NCI-H2196 treated with DMSO at 0.1 percent for 48 hours (cell line): ENCODE data around the gene CARM1.
A peak's percentile ranks its signal among the peaks of the same experiment; 100 is the strongest.
"Not testable (repeated sequence)": the region's sequence is repeated elsewhere in the genome, so short reads cannot be mapped to it uniquely, and the experiment has no call there.

Source experiments
- DNase-seq: peaks from one replicate; lab custom pipeline; 2025; ENCODE audit not compliant: unreplicated experiment; lab: John Stamatoyannopoulos, UW

CARM1 gene

DNA sequence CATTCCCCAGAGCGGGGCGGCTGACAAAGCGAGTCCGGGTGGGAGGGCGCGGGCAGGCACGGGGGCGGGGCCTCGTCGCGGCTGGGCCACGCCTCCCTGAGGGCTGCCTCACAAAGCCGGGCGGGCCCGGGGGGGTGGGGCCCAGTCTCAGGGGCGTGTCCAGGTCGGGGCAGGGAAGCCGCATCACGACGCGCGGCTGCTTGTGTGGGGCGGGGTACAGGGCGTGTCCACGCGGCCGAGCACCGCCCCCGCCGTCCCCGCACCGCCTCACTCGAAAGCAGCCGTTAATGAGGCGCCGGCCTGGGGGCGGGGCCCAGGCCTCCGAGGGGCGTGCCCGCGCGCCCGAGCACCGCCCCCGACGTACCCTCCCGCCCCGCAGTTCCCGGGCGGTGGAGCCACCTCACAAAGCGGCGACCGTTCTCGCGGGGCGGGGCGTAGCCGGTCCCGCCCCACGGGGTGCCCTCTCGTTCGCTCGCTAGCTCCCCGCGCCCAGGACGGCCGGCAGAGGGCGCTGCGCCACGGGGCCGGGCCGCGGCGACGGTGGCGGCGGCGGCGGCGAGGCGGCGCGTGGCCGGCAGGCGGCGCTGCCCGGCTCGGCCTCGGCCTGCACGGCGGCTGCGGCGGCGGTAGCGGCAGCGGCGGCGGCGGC is at the start of gene CARM1:
TSS of gene CARM1 (plus strand) at position 599 of the 649 bp plus-strand sequence. CDS start 150 bp downstream, outside the sequence.
- peak; percentile 96 for DNase-seq

DNA sequence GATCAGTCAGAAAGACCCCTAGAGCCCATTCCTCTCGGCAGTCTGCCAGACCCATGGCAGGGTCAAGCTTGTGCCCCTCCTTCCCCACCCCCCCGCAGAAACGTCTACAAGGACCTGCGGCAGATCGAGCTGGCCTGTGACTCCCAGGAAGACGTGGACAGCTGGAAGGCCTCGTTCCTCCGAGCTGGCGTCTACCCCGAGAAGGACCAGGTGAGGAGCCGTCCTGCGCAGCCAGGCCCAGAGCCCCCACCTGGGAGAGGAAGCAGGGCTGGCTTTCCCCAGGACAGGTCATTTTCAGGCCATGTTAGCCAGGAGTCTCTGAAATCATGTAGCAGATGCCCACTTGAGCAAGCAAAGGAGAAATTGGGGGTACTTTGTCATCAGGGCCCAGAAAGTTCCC is 47.7 kb upstream of the CARM1 start:
- DNase-seq, result no peak

DNA sequence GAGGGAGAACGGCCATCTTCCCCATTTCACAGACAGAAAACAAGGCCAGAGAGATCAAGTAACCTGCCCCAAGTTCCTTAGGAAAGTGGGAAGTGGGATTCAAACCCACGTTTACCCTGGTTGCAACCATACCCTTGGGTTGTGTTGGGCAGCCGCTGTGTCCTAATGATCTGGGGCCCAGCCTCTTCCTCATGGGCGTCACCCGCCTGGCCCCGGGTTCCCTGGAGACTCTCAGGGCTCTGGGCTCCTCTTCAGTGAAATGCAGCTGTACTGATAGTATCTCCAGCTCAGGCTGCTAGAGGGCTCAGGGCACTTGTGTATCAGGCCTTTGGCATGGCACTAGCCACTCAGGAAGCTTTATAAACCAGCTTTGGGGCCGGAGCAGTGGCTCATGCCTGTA is 45.1 kb upstream of the CARM1 start:
- DNase-seq, result no peak

DNA sequence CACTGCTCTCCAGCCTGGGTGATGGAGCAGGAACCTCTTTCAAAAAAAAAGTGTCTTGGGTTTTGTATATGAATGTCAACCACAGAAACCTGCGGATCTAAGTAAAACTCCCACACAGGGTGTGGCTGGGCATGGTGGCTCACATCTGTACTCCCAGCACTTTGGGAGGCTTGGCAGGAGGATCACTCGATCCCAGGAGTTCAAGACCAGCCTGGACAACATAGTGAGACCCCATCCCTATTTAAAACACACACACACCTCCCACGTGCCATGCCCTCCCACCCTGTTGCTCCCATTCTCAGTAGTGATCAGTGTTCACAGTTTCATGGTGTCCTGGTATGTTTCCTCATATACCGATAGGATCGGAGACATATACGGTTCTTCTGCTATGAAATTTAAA is 44.5 kb upstream of the CARM1 start:
- no peak for DNase-seq

DNA sequence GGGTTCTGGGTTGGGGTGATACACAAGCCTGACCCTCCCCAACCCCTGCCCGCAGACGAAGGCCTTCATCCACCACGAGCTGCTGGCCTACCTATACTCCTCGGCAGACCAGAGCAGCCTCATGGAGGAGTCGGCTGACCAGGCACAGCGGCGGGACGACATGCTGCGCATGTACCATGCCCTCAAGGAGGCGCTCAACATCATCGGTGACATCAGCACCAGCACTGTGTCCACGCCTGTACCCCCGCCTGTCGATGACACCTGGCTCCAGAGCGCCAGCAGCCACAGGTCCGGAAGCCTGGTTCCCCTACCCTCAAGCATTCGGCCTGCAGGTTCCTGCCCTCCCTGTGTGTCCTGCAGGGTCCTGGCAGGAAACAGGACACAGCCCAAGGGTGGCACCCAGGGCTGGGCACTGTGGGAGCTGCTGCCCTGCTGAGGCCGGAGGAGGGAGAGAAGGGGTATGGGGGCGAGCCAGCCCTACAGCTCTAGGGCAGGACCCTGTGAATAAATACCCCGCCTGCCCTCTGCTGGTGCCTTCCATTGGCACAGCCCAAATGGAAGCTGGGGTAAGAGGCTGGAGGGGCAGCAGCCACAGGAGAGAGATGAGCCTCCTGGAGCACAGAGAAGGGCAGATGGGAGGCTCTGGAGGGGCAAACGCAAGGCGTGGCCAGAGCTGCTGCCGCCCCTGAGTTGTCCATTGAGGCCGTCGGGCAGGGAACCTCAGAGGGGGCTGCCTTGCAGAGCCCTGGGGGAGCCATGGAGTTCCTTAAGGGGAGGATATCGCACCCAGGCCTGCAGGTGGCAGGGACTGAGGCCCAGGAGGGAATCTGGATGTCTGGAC is 42.2 kb upstream of the CARM1 start:
- no peak for DNase-seq

DNA sequence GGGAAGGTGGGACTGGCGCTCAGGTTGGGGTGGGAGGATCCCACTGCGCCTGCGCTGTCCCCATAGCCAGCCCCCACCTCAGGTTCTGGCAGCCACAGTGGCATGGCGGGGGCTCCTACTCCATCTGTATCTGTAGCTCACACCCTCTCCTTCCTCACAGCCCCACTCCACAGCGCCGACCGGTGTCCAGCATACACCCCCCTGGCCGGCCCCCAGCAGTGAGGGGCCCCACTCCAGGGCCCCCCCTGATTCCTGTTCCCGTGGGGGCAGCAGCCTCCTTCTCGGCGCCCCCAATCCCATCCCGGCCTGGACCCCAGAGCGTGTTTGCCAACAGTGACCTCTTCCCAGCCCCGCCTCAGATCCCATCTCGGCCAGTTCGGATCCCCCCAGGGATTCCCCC is 41.4 kb upstream of the CARM1 start:
- DNase-seq, result no peak

DNA sequence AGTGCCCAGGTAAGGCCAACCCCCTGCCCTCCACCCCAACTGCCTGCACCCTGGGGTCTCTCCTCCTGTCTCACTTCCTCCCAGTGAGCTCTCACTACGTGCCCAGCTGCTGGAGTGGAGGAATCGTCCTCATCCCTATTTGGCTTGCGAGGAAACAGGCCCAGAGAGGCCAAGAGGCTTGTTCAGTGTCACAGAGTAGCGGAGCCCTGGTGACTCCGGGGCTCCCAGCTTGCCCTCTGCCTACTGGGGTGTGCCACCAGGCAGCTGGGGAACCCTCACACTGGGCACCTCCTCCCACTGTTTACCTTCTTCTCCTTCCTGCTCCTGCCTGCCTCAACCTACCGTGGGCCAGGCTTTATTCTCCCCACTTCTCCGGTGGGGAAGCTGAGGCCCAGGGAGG is 41.0 kb upstream of the CARM1 start:
- DNase-seq, result no peak

DNA sequence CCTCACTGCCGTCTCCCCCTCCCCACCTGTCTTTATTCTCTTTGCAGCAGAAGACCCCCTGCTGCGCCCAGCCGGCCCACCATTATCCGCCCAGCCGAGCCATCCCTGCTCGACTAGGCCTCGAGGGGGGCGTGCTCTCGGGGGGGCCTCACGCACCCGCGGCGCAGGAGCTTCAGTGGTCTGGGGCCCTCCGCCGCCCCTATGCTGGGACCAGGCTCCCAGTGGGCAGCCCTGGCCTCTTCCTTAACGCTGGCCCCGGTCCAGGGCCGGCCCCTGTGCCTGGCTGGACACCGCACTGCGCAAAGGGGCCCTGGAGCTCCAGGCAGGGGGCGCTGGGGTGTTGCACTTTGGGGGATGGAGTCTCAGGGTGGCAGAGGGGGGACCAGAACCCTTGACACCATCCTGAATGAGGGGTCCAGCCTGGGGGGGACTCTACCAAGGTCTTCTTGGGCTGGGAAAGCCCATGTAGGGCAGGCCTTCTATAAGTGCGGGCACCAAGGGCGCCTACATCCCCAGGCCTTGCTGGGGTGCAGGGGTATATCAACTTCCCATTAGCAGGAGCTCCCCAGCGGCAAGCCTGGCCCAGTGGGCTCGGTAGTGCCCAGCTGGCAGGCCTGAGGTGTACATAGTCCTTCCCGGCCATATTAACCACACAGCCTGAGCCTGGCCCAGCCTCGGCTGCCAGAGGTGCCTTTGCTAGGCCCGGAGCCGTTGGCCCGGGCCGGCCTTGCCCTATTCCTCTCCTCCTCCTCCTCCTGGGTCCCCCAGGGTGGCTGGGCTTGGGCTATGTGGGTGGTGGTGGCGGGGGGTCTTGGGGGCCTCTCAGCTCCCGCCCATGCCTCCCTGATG is 40.2 kb upstream of the CARM1 start:
- DNase-seq, result no peak

DNA sequence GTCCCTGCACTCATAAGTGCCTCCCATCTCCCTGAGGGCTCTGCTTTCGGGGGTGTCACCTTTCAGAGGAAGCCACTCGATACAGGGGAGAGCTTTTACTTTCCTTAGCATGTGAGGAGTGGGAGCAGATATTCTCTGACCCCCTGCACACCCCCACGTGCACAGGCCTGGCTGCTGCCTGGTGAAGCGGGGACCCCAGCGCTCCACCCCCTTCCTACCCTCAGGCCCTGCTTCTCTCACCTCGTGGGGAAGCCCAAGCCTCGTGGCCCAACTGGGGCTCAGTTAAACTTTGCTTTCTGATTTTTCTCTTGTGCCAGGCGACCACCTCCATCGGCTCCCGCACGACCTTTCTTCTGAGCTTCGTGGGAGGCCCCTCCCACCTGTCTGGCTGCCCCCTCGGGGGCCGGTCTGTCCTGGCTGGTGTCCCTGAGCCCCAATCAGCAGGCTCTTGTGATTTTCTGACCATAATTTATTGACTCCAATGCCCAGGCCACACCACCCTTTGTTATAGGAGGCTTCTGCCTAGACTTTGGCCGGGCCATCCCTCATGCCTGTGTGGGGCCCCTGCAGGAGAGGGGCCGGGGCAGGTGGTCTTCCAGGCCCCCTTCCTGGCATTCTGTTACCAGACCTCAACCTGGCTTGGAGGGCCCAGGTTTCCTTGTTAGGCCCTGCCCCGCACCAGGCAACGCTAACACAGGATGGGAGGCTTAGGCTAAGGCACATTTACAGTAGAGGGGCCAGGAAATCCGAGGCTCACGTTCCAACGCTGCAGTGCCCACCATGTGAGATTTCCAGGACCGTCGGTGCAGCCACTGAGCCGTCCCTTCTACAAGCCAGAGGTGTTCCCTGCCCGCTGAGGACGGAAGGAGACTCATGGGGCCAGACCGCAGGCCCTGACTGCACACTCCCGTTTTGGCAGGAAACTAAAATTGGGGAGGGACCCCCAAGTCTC is 39.1 kb upstream of the CARM1 start:
- DNase-seq, result no peak

DNA sequence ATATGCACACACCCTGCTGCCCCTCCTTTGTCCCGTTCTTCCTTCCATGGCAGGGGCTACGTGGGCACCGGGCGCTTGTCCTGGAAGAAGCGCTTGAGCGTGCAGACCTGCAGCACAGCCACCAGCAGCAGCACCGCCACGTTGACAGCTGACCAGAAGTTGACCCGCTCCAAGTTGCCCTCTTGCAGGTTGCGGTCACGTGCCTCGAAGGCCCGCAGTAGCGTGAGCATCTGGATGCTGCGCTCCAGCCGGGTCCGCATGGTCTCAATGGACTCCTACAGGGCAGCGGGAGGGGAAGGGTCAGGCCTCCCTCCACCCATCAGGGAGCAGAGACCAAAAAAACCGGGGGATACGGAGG is 38.4 kb upstream of the CARM1 start:
- no peak for DNase-seq

DNA sequence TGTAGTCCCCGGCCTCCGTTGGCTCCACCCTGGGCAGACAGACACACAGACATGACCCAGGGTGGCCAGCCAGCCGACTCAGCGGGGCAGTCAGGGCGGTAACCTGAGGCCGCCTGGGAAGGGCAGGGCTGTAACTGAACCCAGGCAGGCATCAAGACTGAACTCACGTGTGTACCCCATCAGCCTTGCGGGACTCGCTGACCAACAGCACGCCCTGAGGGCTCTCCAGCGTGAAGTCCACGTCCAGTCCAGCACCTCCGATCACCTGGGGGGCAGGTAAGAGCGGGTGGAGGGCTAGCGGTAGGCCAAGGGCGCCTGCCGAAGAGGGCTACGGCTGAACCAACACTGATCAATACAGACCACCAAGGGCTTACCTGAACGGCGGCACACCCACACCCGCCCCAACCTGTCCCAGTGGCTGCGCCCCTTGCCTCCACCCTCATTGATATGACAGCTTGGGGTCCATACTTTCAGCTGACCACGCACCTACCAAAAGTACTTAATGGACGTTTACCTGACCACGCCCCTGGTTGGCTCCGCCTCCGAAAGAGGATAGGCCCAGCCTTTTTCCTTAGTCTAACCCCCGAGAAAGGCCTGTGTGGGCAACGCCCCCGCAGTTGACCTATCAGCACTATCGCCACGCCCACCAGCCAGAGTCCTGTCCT is 36.1 kb upstream of the CARM1 start:
- no peak for DNase-seq

DNA sequence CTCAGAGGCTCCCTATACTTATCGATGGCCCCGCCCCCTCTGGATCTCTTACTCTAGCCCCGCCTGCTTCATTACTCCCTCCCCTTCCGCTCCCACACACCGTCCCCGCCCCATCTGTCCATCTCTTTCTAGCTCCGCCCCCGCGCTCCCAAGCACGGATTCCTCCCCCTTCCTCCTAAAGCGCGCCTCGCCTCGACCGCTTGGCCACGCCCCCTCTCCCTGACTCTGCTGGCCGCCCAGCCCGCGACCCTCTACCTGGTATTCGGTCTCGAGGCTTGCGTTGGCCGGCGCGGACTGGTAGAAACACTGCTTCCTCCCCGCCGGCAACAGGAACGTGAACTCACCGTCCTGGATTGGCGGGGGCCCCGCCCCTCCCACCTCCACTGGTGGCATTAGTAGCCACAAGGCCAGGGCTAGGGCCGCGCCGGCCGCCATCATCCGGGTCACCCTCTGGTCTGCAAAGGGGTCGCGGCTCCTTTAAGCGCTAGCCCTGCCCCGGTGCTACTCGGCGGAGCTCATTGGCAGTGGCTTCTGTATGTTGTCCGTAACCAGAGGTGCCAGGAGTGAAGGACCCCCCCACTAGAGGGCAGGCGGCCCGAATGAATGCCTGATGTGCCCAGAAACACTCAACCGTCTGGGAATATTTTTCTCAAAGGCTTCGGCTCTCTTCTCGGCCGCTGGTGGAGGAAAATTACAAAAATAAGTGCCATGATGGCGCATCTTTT is 35.4 kb upstream of the CARM1 start, which contains the start of gene TMED1:
TSS of gene TMED1 (minus strand) at position 459 of the 725 bp plus-strand sequence. CDS start at position 438, 21 bp downstream.
- DNase-seq, result peak; percentile 99

DNA sequence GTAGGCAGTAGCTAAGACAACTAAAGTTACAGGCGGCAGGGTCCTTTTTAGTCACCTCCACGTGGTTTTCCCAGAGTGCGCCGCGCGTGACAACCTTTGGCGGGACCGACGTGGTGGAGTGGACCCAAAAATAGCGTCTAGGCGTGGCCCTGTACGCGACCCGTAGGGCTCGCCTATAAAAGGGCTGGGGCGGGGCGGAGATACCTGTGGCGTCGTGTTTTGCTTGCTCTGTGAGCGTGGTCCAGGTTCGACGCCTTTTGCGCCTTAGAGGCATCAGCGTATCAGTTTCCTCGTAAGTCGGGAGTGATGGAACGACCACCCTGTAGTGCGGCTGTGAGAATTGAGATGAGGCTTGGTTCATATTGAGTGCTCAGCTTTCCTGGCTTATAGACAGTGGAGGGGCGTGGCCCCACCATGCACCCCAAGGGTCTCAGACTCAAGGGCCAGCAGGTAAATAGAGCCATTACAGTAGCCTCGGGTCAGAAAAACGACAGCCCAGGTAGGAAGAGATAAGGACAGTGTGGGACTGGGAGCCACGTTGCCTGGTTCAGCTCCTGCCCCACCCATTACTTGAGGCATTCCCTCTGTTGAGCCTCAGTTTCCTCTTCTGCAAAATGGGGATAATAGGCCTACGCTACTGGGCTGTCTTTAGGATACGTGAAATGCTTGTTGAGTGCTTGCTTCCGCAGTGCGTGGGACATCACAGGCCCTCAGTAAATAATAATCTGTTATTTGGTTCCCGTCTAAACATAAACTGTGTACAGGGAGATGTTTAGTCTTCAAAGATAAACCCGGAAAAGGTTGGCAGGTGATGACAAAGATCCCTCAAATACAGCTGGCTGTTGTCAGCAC is 34.6 kb upstream of the CARM1 start:
- DNase-seq, result peak; percentile 82

DNA sequence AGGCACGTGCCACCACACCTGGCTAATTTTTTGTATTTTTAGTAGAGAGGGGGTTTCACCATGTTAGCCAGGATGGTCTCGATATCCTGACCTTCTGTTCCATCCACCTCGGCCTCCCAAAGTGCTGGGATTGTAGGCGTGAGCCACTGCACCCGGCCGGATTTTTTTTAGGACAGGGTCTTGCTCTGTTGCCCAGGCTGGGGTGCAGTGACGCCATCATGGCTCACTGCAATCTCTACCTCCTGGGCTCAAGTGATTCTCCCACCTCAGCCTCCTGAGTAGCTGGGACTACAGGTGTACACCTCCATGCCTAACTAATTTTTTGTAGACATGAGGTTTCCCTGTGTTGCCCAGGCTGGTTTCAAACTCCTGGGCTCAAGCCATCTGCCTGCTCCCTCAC is 33.7 kb upstream of the CARM1 start:
- not testable (repeated sequence) for DNase-seq

DNA sequence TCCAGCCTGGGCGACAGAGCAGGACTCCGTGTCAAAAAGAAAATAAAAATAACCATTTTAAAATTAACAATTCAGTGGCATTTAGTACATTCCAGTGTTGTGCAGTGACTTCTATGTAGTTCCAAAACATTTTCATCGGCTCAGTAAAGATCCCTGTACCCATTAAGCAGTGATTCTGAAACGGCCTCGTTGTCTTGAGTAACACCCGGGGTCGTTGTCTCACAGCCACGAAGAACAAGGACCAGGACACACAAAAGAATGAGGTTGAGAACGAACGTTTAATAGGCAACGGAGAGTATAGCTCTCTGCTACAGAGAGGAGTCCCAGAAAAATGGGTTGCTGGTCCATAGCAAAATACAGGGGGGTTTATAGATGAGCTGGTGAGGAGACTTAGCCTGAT is 33.0 kb upstream of the CARM1 start:
- no peak for DNase-seq

DNA sequence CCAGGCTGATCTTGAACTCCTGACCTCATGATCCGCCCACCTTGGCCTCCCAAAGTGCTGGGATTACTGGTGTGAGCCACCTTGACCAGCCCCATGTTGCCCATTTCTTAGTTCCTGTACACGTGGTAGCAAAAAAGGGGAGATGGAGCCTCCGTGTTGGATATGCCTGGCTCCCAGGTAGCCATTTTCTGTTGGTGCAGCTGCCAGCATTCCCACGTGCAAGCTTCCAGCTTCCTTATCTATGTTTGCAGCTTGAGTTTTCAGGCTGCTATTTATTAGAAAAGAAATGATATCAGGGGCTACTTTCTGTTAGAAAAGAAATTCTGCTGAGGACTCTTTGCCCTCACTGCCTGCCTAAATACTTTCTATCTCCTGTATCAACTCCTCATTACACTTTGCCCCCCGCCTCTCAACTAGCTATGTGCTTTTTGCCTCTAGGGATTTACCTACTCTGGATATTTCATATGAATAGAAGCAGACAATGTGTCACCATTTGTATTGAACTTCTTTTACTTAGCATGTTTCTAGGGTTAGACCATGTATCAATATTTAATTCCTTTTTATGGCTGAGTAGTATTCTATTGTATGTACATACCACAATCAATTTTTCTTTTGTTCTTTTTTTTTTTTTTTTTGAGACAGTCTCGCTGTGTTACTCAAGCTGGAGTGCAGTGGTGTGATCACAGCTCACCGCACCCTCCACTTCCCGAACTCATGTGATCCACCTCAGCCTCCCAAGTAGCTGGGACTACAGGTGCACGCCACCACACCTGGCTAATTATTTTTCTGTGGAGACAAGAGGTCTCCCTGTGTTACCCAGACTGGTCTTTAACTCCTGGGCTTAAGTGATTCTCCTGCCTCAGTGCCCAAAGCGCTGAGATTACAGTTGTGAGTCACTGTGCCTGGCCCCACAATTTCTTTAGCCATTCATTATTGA is 32.0 kb upstream of the CARM1 start:
- DNase-seq, result no peak

DNA sequence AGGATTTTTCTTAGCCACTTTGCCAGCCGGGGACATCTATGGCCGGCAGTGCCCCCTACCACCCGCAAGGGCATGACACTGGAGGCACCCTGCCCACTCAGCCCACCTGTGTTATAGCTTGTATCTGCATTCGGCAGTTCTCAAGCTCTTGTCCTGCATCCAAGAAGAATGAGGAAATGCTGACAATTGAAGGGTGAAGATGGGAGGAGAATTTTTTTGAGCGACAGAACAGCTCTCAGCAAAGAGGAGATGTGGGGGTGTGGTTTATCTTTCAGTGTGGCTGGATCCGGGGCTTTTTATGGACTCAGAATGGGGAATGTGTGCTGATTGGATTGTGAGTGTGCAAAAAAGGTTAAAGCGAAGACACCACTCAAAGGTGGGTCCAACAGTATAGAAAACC is 28.6 kb upstream of the CARM1 start:
- no peak for DNase-seq
